GM12873 (cell line): ENCODE measurements around the gene UBE2D2.

Experiments used
- TF ChIP-seq, protein P1 (sequence below): IDR thresholded peaks from 2 replicates; pipeline ENCODE4 v1.5.1; 2012; ENCODE audit warnings: low read depth, mild to moderate bottlenecking, moderate library complexity, low read length, control low read depth; ENCODE audit not compliant: insufficient read depth; ENCODE audit errors: missing control alignments

UBE2D2 gene

DNA sequence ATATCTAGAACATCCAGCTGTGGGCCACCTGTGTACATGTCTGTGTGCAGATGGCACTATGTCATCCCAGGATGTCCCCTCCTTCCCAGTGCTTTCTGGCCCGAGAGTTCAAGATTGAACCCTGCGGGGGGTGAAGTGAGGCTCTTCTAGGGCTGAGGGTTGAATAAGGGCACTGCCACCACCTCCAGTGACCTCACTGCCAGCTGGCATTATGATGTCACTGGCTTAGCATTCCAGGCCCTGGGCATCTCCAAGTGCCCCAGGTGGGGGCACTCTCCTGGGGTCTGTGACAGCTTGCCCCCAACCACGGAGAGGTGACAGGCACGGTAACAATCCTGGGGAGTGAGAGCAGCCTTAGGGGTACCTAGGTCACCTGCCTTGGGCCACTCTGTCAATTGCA lies 114.1 kb downstream of the UBE2D2 start:
- TF ChIP-seq, protein P1, sequence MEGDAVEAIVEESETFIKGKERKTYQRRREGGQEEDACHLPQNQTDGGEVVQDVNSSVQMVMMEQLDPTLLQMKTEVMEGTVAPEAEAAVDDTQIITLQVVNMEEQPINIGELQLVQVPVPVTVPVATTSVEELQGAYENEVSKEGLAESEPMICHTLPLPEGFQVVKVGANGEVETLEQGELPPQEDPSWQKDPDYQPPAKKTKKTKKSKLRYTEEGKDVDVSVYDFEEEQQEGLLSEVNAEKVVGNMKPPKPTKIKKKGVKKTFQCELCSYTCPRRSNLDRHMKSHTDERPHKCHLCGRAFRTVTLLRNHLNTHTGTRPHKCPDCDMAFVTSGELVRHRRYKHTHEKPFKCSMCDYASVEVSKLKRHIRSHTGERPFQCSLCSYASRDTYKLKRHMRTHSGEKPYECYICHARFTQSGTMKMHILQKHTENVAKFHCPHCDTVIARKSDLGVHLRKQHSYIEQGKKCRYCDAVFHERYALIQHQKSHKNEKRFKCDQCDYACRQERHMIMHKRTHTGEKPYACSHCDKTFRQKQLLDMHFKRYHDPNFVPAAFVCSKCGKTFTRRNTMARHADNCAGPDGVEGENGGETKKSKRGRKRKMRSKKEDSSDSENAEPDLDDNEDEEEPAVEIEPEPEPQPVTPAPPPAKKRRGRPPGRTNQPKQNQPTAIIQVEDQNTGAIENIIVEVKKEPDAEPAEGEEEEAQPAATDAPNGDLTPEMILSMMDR, result no peak

DNA sequence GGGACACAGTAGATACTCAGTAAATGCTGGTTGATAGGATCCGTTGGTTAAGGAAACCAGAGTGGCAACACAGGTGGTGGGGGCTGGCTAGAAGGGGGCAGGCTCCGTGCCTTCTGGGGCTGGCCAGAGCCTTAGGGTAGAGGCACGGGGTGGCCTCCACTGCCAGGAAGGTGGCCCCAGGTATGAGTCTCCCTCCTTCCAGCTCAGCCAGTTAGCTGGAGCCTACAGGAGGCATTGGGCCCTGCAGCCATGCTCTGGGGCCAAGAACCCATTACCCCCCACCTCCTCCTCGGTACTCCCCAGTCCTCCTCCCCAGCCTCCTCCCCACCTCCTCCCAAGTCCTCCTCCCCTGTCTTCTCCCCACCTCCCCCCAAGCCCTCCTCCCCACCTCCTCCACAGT lies 114.7 kb downstream of the UBE2D2 start:
- TF ChIP-seq, protein P1, result no peak

DNA sequence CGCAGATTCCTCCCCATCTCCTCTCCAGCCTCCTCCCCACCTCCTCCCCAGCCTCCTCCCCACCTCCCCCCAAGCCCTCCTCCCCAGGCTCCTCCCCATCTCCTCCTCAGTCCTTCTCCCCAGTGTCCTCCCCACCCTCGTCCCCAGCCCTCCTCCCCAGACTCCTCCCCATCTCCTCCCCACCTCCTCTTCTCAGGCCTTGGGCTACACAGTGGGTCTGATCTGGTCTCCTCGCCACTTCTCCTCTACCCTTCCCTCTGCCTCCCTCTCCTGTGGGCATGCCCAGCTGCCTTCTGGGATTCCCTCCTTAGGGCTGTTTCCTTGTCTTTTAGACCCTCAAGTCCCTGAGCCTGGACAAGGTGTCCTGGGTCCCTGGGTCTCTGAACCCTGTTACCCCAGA lies 115.3 kb downstream of the UBE2D2 start:
- TF ChIP-seq, protein P1, result no peak

DNA sequence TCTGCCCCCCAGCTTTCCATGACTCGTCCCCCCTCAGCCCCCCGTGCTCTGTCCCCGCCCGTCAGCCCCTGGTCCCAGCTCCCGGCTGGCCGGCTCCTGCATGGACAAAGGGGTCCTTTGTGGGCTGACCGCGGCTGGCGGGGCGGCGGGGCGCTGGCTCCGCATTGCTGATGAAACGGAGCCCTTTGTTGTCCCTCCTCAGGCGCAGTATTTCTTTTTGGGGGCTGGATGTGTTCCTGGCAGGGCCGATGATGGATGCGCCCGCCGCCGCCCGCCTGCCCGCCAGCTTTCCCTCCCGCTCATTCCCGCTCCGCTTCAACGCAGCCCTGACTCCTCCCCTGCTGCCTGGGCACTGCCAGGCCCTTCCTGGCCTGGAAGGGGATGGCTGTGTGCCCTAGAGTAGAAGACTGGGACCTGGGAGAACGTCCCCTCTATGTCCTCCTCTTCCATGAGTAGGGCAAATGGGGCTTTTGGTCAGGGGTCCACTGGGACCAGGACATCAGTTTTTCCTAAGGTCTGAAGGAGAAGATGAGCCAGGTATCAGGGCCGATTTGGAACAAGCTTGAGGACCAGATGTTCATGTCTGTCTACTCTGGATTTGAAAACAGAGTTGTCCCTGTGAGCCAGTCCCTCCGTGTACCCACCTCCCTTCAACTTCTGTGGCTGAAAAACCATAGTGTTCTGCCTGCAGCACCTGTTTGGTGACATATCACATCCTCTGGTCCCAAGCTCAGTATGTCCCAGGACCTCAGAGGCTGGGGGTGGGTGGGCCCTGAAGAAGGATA lies 116.0 kb downstream of the UBE2D2 start:
- TF ChIP-seq, protein P1, result no peak
